HG03139 (cell line): ENCODE results near the gene MAPRE2.
A peak's percentile ranks its signal among the peaks of the same experiment; 100 is the strongest.

ENCODE experiments used
- ATAC-seq: cut with Tn5 transposase; IDR thresholded peaks from one replicate; pipeline ENCODE4 v1.9.1; 2021; ENCODE audit not compliant: unreplicated experiment

MAPRE2 gene

GRCh38 chr18:35032113-35032512, 9.1 kb upstream of the MAPRE2 start:
- ATAC-seq = no peak

GRCh38 chr18:35038029-35038428, 3.2 kb upstream of the MAPRE2 start:
- ATAC-seq = no peak

GRCh38 chr18:35038881-35039491, 2.2 kb upstream of the MAPRE2 start:
- ATAC-seq = peak; percentile 34

DNA sequence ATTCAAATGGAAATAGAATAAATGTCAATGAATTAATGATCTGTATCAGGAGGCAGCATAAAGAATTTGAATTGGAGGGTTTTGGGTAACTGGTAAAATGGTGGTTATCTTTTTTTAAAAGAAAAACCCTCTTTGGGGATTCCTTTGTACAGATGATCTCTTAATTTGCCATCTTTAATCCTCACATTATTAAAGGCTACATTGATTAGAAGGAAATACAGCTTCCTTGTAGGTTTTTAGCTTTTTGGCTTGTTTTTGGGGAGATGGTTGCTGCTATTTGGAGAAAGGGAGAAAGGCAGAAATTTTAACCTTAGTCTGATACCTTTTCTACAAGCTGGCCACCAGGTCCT, 600 bp upstream of the MAPRE2 start:
- ATAC-seq = no peak

DNA sequence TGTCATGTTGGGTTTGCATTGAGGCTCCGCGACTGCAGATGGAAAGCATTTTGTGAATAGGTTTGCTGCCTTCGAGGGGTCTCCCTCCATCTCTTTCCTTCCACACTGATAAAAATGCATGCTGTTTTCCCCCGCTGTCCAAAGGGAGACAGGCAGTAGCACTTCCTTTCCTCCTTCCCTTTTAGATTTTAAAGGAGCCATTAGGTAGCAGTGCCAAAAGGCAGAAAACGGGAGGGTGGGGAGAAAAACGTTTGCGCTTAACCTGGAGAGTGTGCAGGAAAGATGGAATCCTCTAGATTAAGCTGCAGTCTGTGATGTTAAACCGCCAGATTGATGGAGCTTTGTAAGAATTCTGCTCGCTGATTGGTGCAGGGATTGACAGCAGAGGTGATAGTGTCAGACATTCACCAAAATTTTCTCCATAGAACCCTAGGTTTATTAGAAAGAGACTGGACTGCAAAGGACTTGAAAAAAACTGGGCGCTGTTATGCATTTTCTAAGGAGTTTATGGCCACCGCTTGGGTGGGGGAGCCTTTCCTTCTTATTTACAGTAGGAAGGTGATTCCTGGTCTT, 688 bp downstream of the MAPRE2 start:
- no peak for ATAC-seq

- no peak for ATAC-seq
Measured at GRCh38 chr18:35042389-35043071, 1.3 kb downstream of the MAPRE2 start.

- ATAC-seq = no peak
Measured at GRCh38 chr18:35043207-35043606, 2.0 kb downstream of the MAPRE2 start.

- no peak for ATAC-seq
Measured at GRCh38 chr18:35045121-35045520, 3.9 kb downstream of the MAPRE2 start.

DNA sequence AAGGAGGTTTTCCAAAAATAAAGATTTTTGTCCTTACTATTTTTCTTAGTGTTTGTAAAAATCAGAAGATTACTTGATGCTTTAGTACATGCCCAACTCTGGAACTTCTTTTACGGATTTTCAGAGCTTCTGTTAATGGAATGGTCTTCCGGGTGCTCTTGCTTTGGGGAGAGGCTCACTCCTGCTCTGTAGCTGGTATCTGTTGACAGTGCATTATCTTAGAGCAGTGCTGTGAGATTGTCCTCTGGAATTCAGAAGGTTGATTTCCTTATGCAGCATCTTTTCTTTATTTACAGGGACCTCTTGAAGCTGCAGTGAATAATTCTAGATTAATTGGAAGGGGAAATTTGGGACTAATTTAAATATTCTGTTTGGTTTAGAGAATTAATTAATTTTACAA, 4.6 kb downstream of the MAPRE2 start:
- ATAC-seq = no peak

- ATAC-seq = no peak
Measured at GRCh38 chr18:35047697-35048292, 6.6 kb downstream of the MAPRE2 start.

DNA sequence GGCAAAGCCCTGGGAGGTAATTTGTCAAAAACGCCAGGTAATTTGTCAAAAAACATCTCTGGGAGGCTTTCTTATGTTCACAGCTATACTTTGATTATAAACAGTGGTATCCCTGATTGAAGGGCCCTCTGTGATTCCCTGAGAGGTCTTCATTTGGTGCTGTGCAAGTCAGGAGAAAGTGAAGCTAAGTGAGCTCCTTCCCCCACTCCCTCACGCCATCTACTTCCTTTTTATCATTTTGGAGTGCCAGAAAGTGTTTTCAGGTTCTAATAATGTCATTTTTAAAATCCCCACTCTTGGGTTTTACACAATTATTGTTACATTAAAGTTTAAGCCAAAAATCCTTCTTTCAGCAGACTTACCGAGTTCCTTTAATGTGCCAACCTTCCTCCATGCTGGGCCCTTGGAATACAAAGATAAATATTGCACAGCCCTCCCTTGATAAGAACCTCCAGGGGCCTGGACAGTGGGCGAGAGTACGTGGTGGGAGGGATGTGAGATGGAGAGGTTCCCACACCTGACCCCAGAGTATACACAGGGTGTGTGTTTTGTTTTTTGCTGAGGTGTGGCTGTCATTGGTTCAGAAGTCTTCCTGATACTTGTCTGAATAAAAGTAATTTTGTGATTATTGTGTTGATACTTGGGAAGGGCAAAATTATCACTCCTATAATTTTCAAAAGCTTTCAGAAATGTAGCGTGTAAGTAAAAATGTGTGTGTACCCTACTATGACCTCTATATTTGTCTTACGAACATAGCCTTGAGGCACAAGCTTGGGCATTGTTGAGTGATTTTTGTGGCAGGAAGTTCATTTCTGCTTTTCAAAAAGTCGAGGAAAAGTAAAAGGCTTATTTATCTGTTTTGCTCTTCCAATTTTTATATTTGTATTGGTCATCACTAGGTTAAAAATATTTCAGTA, 8.2 kb downstream of the MAPRE2 start:
- no peak for ATAC-seq

GRCh38 chr18:35050028-35050546, 8.9 kb downstream of the MAPRE2 start:
- peak; percentile 29 for ATAC-seq

GRCh38 chr18:35050705-35051195, 9.5 kb downstream of the MAPRE2 start:
- peak; percentile 33 for ATAC-seq

GRCh38 chr18:35051641-35052377, 10.6 kb downstream of the MAPRE2 start:
- ATAC-seq = no peak

DNA sequence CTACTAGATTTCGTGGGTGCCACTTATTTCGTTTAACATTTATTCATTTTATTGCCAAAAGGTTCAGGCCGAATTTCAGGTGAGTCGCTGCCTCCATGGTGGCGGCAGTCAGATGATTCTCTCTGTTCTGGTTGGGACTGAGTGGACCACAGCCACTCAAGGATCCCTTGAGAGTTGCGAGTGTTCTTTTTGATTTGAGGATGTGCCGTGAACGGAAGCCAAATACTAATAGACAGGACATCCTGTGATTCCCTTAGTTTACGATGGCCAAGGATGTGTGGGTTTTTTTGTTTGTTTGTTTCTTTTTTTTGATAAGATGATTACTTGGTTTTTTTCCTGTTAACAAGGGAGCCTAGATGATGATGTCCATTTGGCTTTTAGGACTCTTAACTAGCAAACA, 13.2 kb downstream of the MAPRE2 start:
- ATAC-seq = no peak

GRCh38 chr18:35055105-35055504, 13.9 kb downstream of the MAPRE2 start:
- no peak for ATAC-seq

- no peak for ATAC-seq
Measured at GRCh38 chr18:35055726-35056125, 14.5 kb downstream of the MAPRE2 start.

DNA sequence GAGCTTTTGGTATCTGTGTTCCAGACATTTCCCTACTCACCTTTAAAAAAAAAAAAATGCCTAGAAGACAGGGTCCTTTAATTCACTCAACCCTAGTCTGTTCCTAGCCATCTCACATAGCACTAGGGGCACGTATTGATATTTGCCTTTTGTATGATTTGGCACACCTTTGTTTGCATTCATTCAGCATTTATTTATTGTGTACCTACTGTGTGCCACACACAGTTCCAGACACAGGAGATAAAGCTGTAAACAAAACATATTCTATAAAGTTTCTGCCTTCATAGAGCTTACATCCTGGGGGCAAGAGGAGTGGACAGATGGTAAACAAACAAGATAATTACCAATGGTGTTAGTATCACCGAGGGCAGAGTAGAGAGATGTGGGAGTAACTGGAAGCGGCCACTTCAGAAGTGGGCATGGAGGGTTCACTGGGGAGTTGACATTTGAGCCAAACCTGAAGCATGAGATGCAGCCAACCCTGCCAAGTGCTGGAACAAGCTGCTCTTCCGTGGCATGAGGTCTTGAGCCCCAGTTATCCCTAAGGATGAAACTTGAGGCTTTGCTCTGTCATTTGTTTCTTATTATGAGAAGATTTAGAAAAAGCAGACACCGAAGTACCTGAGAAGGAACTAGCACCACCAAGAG, 18.2 kb downstream of the MAPRE2 start:
- ATAC-seq = no peak

- no peak for ATAC-seq
Measured at GRCh38 chr18:35060122-35060815, 19.1 kb downstream of the MAPRE2 start.
